Uterus (tissue), 2 donors: ENCODE measurements around the gene SMTNL1.

Experiments used
- POLR2A ChIP-seq, 2 donors: fragments of 450-650 bp; IDR thresholded peaks; one replicate each; pipeline ENCODE4 v1.6.1; 2016; ENCODE audit warnings: antibody characterized with exemption in 2 of 2, mild to moderate bottlenecking in 1 of 2, moderate library complexity in 1 of 2
- TF ChIP-seq, protein P1 (sequence below), 4 experiments: fragments of 200-600 bp in 2 of 4; fragments of 450-650 bp in 2 of 4; sonication (generic) in 2 of 4; IDR thresholded peaks; one replicate each; pipeline ENCODE4 v1.5.1; 2016 to 2019; ENCODE audit warnings: antibody characterized with exemption in 4 of 4, mild to moderate bottlenecking in 2 of 4, moderate library complexity in 1 of 4

GRCh38 chr11:57498540-57498939 is 38.9 kb upstream of the SMTNL1 start:
- TF ChIP-seq, protein P1, sequence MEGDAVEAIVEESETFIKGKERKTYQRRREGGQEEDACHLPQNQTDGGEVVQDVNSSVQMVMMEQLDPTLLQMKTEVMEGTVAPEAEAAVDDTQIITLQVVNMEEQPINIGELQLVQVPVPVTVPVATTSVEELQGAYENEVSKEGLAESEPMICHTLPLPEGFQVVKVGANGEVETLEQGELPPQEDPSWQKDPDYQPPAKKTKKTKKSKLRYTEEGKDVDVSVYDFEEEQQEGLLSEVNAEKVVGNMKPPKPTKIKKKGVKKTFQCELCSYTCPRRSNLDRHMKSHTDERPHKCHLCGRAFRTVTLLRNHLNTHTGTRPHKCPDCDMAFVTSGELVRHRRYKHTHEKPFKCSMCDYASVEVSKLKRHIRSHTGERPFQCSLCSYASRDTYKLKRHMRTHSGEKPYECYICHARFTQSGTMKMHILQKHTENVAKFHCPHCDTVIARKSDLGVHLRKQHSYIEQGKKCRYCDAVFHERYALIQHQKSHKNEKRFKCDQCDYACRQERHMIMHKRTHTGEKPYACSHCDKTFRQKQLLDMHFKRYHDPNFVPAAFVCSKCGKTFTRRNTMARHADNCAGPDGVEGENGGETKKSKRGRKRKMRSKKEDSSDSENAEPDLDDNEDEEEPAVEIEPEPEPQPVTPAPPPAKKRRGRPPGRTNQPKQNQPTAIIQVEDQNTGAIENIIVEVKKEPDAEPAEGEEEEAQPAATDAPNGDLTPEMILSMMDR (IDR thresholded peaks at IDR 0.05), result no peak
- TF ChIP-seq POLR2A (IDR thresholded peaks at IDR 0.05), result no peak
